ENCODE results near the gene C1orf52. TPM values are rescaled to one million over a fixed set of nuclear protein-coding genes. Genes with fewer than 3 reads are reported as not detected.
A peak's percentile ranks its signal among the peaks of the same experiment; 100 is the strongest.

C1orf52 gene
- polyA plus RNA-seq, 1 donor, result 36.7 TPM

GRCh38 chr1:85219853-85220610, 39.4 kb downstream of the C1orf52 start:
- peaks cover 8% of the 10 kb centered on the region for H3K4me1 ChIP-seq (ENCODE audit: control insufficient read depth, insufficient read depth, low read length)
- no peak overlapping the region for H3K4me3 ChIP-seq (ENCODE audit: low read length)
- H3K9me3 ChIP-seq (ENCODE audit: control insufficient read depth, low read depth, low read length), result no peaks in the 10 kb centered on the region
- no peaks in the 10 kb centered on the region for H3K36me3 ChIP-seq (ENCODE audit: control insufficient read depth, insufficient read depth, low read length)
- H3K27me3 ChIP-seq (ENCODE audit: control insufficient read depth, insufficient read depth, low read length), result no peaks in the 10 kb centered on the region
- no peak for DNase-seq
- H3K27ac ChIP-seq (ENCODE audit: low read length), result peak overlapping the region; percentile 9
- 60% methylated on average over 1 of the region's 2 CpGs for WGBS (ENCODE audit: insufficient coverage, low lambda C conversion rate)

- H3K27me3 ChIP-seq (ENCODE audit: control insufficient read depth, insufficient read depth, low read length), result no peaks in the 10 kb centered on the region
- H3K4me1 ChIP-seq (ENCODE audit: control insufficient read depth, insufficient read depth, low read length), result no peaks in the 10 kb centered on the region
- H3K4me3 ChIP-seq (ENCODE audit: low read length), result no peak overlapping the region
- H3K27ac ChIP-seq (ENCODE audit: low read length), result no peak overlapping the region
- H3K36me3 ChIP-seq (ENCODE audit: control insufficient read depth, insufficient read depth, low read length), result no peaks in the 10 kb centered on the region
- DNase-seq, result no peak
- H3K9me3 ChIP-seq (ENCODE audit: control insufficient read depth, low read depth, low read length), result no peaks in the 10 kb centered on the region
These were observed 42.8 kb downstream of the C1orf52 start for GRCh38 chr1:85216697-85217096.

GRCh38 chr1:85214654-85215053, 44.8 kb downstream of the C1orf52 start:
- Histone ChIP-seq H3K36me3 (ENCODE audit: control insufficient read depth, insufficient read depth, low read length) (no peaks in the 10 kb centered on the region), H3K27me3 (ENCODE audit: control insufficient read depth, insufficient read depth, low read length) (no peaks in the 10 kb centered on the region), H3K4me1 (ENCODE audit: control insufficient read depth, insufficient read depth, low read length) (no peaks in the 10 kb centered on the region), H3K9me3 (ENCODE audit: control insufficient read depth, low read depth, low read length) (no peaks in the 10 kb centered on the region), H3K4me3 (ENCODE audit: low read length) (no peak overlapping the region), H3K27ac (ENCODE audit: low read length) (no peak overlapping the region)
- DNase-seq, result no peak
- WGBS (ENCODE audit: insufficient coverage, low lambda C conversion rate), result 48% methylated on average over 4 of the region's 5 CpGs

GRCh38 chr1:85208488-85208887, 51.0 kb downstream of the C1orf52 start:
- no peaks in the 10 kb centered on the region for H3K27me3 ChIP-seq (ENCODE audit: control insufficient read depth, insufficient read depth, low read length)
- H3K4me1 ChIP-seq (ENCODE audit: control insufficient read depth, insufficient read depth, low read length), result no peaks in the 10 kb centered on the region
- 58% methylated on average over 2 of the region's 2 CpGs for WGBS (ENCODE audit: insufficient coverage, low lambda C conversion rate)
- H3K9me3 ChIP-seq (ENCODE audit: control insufficient read depth, low read depth, low read length), result no peaks in the 10 kb centered on the region
- no peak for DNase-seq
- H3K36me3 ChIP-seq (ENCODE audit: control insufficient read depth, insufficient read depth, low read length), result no peaks in the 10 kb centered on the region
- no peak overlapping the region for H3K4me3 ChIP-seq (ENCODE audit: low read length)
- no peak overlapping the region for H3K27ac ChIP-seq (ENCODE audit: low read length)

GRCh38 chr1:85203573-85204171, 55.8 kb downstream of the C1orf52 start:
- WGBS (ENCODE audit: insufficient coverage, low lambda C conversion rate), result 92% methylated on average over 2 of the region's 2 CpGs
- H3K27ac ChIP-seq (ENCODE audit: low read length), result no peak overlapping the region
- H3K9me3 ChIP-seq (ENCODE audit: control insufficient read depth, low read depth, low read length), result no peaks in the 10 kb centered on the region
- no peak overlapping the region for H3K4me3 ChIP-seq (ENCODE audit: low read length)
- no peaks in the 10 kb centered on the region for H3K36me3 ChIP-seq (ENCODE audit: control insufficient read depth, insufficient read depth, low read length)
- no peak for DNase-seq
- peaks cover 9% of the 10 kb centered on the region for H3K4me1 ChIP-seq (ENCODE audit: control insufficient read depth, insufficient read depth, low read length)
- H3K27me3 ChIP-seq (ENCODE audit: control insufficient read depth, insufficient read depth, low read length), result no peaks in the 10 kb centered on the region

- H3K4me1 ChIP-seq (ENCODE audit: control insufficient read depth, insufficient read depth, low read length), result peaks cover 9% of the 10 kb centered on the region
- no peak for DNase-seq
- no peaks in the 10 kb centered on the region for H3K27me3 ChIP-seq (ENCODE audit: control insufficient read depth, insufficient read depth, low read length)
- no peak overlapping the region for H3K27ac ChIP-seq (ENCODE audit: low read length)
- H3K4me3 ChIP-seq (ENCODE audit: low read length), result no peak overlapping the region
- H3K9me3 ChIP-seq (ENCODE audit: control insufficient read depth, low read depth, low read length), result no peaks in the 10 kb centered on the region
- no CpG with 5 or more reads among the region's 2 CpGs for WGBS (ENCODE audit: insufficient coverage, low lambda C conversion rate)
- H3K36me3 ChIP-seq (ENCODE audit: control insufficient read depth, insufficient read depth, low read length), result no peaks in the 10 kb centered on the region
These were observed 56.6 kb downstream of the C1orf52 start for GRCh38 chr1:85202864-85203255.

- Histone ChIP-seq H3K4me3 (ENCODE audit: low read length) (peak overlapping the region; percentile 81), H3K27ac (ENCODE audit: low read length) (peak overlapping the region; percentile 97), H3K36me3 (ENCODE audit: control insufficient read depth, insufficient read depth, low read length) (no peaks in the 10 kb centered on the region), H3K27me3 (ENCODE audit: control insufficient read depth, insufficient read depth, low read length) (no peaks in the 10 kb centered on the region), H3K4me1 (ENCODE audit: control insufficient read depth, insufficient read depth, low read length) (peaks cover 9% of the 10 kb centered on the region), H3K9me3 (ENCODE audit: control insufficient read depth, low read depth, low read length) (no peaks in the 10 kb centered on the region)
- DNase-seq, result no peak
- 3% methylated on average over 6 of the region's 14 CpGs for WGBS (ENCODE audit: insufficient coverage, low lambda C conversion rate)
These were observed 57.2 kb downstream of the C1orf52 start for GRCh38 chr1:85202092-85202863.

- peak overlapping the region; percentile 81 for H3K4me3 ChIP-seq (ENCODE audit: low read length)
- H3K27ac ChIP-seq (ENCODE audit: low read length), result peak overlapping the region; percentile 97
- H3K27me3 ChIP-seq (ENCODE audit: control insufficient read depth, insufficient read depth, low read length), result no peaks in the 10 kb centered on the region
- WGBS (ENCODE audit: insufficient coverage, low lambda C conversion rate), result no CpG with 5 or more reads among the region's 81 CpGs
- H3K36me3 ChIP-seq (ENCODE audit: control insufficient read depth, insufficient read depth, low read length), result no peaks in the 10 kb centered on the region
- H3K4me1 ChIP-seq (ENCODE audit: control insufficient read depth, insufficient read depth, low read length), result peaks cover 9% of the 10 kb centered on the region
- peak; percentile 58 to 84 for DNase-seq
- H3K9me3 ChIP-seq (ENCODE audit: control insufficient read depth, low read depth, low read length), result no peaks in the 10 kb centered on the region
These were observed 57.9 kb downstream of the C1orf52 start for GRCh38 chr1:85201340-85202091.

GRCh38 chr1:85200463-85201339, 58.8 kb downstream of the C1orf52 start, which contains the start of gene SYDE2:
Gene SYDE2, minus strand, starts transcription at chr1:85201016. Its CDS starts 20 bp downstream, at chr1:85200996.
- Histone ChIP-seq H3K4me1 (ENCODE audit: control insufficient read depth, insufficient read depth, low read length) (peaks cover 9% of the 10 kb centered on the region), H3K27me3 (ENCODE audit: control insufficient read depth, insufficient read depth, low read length) (no peaks in the 10 kb centered on the region), H3K27ac (ENCODE audit: low read length) (peak within 1 kb of the TSS; percentile 97), H3K9me3 (ENCODE audit: control insufficient read depth, low read depth, low read length) (no peaks in the 10 kb centered on the region), H3K4me3 (ENCODE audit: low read length) (peak within 1 kb of the TSS; percentile 81), H3K36me3 (ENCODE audit: control insufficient read depth, insufficient read depth, low read length) (no peaks in the 10 kb centered on the region)
- WGBS (ENCODE audit: insufficient coverage, low lambda C conversion rate), result no CpG with 5 or more reads among the region's 99 CpGs
- DNase-seq, result peak; percentile 81 to 92
